OCI-M1 (cell line): Measurements from ENCODE around the gene KLK8.
"Not testable (repeated sequence)": the region's sequence is repeated elsewhere in the genome, so short reads cannot be mapped to it uniquely, and the experiment has no call there.

Experiments used
- DNase-seq: peaks from one replicate; lab custom pipeline; 2025; lab: John Stamatoyannopoulos, UW

KLK8 gene

DNA sequence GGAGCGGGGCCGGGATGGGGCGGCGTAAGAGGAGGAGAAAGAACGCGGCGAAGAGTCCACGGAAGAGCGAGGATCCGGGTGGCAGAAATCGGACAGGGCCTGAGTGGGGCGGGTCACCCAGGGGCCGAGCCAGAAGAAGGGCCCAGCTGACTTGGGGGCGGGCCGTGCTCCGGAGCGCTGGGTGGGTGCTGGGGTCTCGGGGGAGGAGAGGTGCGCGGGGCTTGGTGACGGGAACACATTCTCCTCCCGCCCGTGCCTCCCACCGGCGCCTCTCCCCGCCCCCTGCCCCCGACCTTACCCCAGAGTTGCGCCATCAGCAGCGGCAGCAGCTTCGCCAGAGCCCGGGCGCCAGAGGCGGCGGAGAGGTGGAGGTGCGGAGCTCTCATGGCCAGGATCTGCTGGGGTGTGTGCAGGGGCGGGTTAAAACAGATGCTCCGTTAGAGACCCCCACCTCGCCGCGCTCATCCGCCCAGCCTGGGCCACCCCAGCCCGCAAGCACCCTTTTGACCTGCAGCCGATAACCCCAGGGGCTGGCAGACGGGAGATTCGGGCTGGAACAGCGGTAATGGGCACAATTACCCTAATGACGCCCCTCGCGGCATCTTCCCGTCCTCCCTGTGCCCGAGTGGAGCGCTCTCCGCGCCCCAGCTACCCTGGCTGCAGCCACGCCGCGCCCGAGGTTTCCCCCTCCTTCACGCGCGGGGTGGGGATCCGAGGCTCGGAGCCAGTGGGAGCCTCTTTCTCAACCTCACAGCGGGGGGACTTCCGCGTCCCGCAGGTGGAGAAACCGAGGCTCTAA is 17.5 kb upstream of the KLK8 start:
- no peak for DNase-seq

- peak; percentile 49 for DNase-seq
These were observed 15.6 kb upstream of the KLK8 start for GRCh38 chr19:51016798-51017683.

DNA sequence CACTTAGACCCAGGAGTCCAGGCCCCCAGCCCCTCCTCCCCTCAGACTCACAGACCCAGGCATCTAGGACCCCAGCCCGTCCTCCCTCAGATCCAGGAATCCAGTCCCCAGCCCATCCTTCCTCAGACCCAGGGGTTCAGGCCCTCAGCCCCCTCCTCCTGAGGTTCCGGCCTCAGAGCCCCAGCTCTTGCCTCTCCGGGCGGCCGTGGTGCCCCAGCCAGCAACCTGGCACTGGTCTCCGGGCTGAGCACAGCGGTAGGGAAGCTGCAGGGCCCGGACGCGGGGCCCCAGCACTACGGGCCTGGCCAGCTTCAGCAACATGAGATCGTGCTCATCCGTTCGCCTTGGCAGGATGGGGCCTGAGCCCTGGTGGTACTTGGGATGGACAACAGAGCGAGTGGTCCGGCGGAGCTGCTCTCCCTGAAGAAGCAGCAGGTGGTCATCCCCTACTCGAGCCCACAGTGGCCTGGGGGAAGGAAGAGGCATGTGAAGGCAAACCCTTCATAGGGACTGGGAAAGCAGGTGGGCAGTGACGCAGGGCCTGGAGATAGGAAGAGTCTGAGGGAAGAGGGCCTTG is 14.4 kb upstream of the KLK8 start:
- DNase-seq: no peak

DNA sequence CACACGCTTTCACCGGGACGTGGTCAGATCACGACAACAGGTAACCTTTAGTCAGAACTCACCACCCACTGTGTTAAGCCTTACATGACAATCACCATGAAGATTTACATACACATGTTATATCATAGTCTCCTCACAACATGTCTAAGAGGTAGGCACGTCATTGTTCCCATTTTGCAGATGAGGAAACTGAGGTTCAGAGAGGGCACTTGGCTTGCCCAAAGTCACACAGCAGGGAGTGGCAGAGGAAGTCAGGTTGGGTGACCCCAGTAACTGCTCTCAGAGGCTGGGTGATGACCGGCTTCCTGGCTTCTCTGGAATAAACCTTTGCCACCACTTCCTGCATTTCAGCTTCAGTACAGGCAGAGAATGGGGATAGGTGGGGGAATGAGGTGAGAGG is 12.8 kb upstream of the KLK8 start:
- no peak for DNase-seq

- no peak for DNase-seq
These were observed 11.3 kb upstream of the KLK8 start for GRCh38 chr19:51012661-51013190.

- DNase-seq: no peak
These were observed 8.8 kb upstream of the KLK8 start for GRCh38 chr19:51010066-51010795.

- no peak for DNase-seq
These were observed 7.9 kb upstream of the KLK8 start for GRCh38 chr19:51009061-51009891.

GRCh38 chr19:51007488-51007887 is 6.1 kb upstream of the KLK8 start:
- no peak for DNase-seq

- peak; percentile 7 for DNase-seq
These were observed 5.0 kb upstream of the KLK8 start for GRCh38 chr19:51006406-51006805.

DNA sequence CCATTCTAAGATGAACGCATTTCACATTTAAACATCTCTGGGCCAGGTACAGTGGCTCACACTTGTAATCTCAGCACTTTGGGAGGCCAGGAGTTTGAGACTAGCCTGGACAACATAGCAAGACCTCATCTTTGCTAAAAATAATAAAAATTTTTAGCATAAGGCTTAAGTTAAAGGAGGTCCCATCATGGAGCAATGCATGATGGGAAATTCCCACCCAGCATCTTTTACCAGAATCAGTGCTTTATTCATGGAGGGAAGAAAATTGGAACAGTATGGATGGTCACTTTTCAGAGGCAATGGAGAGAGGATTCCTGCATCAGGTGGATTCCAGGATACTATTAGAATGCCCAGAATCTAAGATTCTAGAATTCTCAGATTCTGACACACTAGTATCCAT is 3.8 kb upstream of the KLK8 start:
- no peak for DNase-seq

DNA sequence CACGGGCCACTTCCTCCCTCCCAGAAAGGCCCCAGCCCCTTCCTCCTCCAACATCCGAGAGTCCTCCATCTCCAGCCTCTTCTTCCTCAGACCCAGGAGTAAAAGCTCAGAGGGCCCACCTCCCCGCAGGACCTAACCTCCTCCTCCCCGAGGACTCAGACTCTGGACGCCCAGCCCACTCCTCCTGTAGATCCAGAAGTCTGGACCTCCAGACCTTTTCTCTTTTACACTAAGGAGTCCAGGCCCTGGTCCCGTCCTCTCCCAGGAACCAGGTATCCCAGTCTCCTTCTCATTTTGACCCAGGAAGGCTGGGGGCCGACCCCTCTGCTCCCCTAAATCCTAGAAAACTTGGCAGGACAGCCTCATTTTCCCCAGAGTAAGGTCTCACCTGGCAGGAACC is 1.9 kb upstream of the KLK8 start:
- DNase-seq: no peak

DNA sequence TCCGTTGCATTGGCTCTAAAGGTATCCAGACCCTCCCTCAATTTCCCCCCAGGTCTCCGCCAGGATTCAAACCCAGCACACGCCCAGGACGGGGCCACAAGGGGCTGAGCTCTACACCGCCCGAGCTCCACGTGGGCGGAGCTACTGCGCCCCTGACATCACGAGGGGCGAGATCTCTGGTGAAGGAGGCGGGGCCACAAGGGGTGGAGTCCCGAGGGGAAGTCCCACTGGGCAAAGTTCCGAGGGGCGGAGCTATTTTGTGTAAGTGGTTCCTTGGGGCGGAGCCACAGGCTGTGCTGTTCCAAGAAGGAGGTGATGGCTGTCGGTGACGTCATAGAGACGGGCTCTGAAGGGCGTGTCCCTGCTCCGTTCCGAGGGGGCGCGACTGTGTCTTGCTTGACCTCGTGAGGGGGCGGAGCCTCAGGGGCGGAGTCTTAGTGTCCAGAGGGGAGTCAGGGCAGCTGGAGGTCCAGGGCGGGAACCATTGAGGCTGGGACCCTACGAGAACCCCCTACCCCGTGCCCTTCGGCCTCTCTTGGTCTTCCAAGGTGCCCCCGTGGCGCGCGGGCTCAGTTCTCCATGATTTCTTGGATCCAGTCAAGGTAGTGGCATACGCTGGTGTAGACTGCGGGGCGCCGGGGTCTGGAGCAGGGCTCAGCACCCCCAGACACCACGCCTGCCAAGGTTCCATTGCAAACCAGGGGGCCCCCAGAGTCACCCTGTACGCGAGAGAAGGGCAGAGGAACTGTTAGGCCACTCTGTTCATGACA is 1.3 kb upstream of the KLK8 start:
- DNase-seq: peak; percentile 29

- DNase-seq: no peak
These were observed 707 bp upstream of the KLK8 start for GRCh38 chr19:51002089-51002532.

- DNase-seq: no peak
These were observed 423 bp downstream of the KLK8 start for GRCh38 chr19:51000981-51001380.

- DNase-seq: no peak
These were observed 978 bp downstream of the KLK8 start for GRCh38 chr19:51000426-51000825.

GRCh38 chr19:50998686-50999085 is 2.7 kb downstream of the KLK8 start:
- no peak for DNase-seq

GRCh38 chr19:50998061-50998460 is 3.3 kb downstream of the KLK8 start:
- DNase-seq: no peak

DNA sequence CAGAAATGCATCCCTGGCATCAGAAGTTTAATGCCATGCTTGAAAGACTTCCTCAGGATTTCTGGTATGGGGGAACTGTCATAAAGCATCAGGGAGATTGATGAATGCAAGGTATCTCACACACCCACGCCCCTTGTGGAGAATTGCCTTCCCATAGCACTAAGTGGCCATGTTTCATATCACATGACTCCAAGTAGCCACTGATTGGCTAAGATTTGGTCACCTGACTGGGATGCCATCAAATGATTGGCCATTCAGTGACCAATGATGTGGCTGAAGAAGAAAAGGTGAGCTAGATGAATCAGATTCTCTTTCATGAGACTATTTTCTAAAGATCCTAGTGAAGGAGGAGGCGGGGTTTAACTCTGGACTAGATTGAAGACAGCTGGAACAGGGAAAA is 7.3 kb downstream of the KLK8 start:
- peak; percentile 42 for DNase-seq

GRCh38 chr19:50992666-50993035 is 8.8 kb downstream of the KLK8 start:
- DNase-seq: no peak

- not testable (repeated sequence) for DNase-seq
These were observed 17.0 kb downstream of the KLK8 start for GRCh38 chr19:50984416-50984815.
